Neuronal stem cell (in vitro differentiated cells): ENCODE measurements around the gene USP9X.

ENCODE experiments used
- DNase-seq: peaks from one replicate; pipeline ENCODE4 v3.0.0-alpha.2; 2013; ENCODE audit warnings: low spot score
- H2AFZ ChIP-seq: one replicate; pipeline ENCODE4 v1.6.1; 2013; ENCODE audit warnings: mild to moderate bottlenecking, low read length, inconsistent platforms
- H2AK5ac ChIP-seq: 2 replicates; pipeline ENCODE4 v1.6.1; 2013; ENCODE audit warnings: low read depth, mild to moderate bottlenecking, inconsistent platforms, low read length, moderate library complexity, mixed read lengths
- H2BK120ac ChIP-seq: 2 replicates; pipeline ENCODE4 v1.6.1; 2013; ENCODE audit warnings: low read depth, mild to moderate bottlenecking, inconsistent platforms, low read length, moderate library complexity, mixed read lengths
- H2BK12ac ChIP-seq: one replicate; pipeline ENCODE4 v1.6.1; 2013; ENCODE audit warnings: low read length, inconsistent platforms
- H2BK15ac ChIP-seq: 2 replicates; pipeline ENCODE4 v1.6.1; 2013; ENCODE audit warnings: mild to moderate bottlenecking, low read length, inconsistent platforms, mixed read lengths
- H2BK5ac ChIP-seq: one replicate; pipeline ENCODE4 v1.6.1; 2013; ENCODE audit warnings: inconsistent platforms, mild to moderate bottlenecking, low read length, moderate library complexity
- H3K14ac ChIP-seq: one replicate; pipeline ENCODE4 v1.6.1; 2013; ENCODE audit warnings: low read length, inconsistent platforms
- H3K18ac ChIP-seq: 2 replicates; pipeline ENCODE4 v1.6.1; 2013; ENCODE audit warnings: low read length, inconsistent platforms
- H3K23ac ChIP-seq: 2 replicates; pipeline ENCODE4 v1.6.1; 2013; ENCODE audit warnings: low read depth, mild to moderate bottlenecking, mixed read lengths, low read length, inconsistent platforms; ENCODE audit not compliant: poor library complexity
- H3K27ac ChIP-seq: replicated peaks from 3 replicates; pipeline ENCODE4 v1.5.1; 2013; ENCODE audit warnings: low read length, inconsistent platforms
- H3K27me3 ChIP-seq, 3 experiments: 2 replicates each; pipeline ENCODE4 v1.6.1; 2013; ENCODE audit warnings: low read length in 3 of 3, mild to moderate bottlenecking in 2 of 3, inconsistent platforms in 1 of 3, low read depth in 1 of 3, mixed read lengths in 1 of 3, moderate library complexity in 1 of 3; ENCODE audit not compliant: control insufficient read depth in 3 of 3, insufficient read depth in 3 of 3
- H3K36me3 ChIP-seq, 2 donors: replicated peaks in 1 of 2; 2 replicates each; pipeline ENCODE4 v1.6.1; 2013; ENCODE audit warnings: low read length in 2 of 2; ENCODE audit not compliant: control insufficient read depth in 2 of 2, insufficient read depth in 2 of 2
- H3K4ac ChIP-seq: 2 replicates; pipeline ENCODE4 v1.6.1; 2013; ENCODE audit warnings: inconsistent platforms, mild to moderate bottlenecking, low read length, moderate library complexity
- H3K4me1 ChIP-seq, 2 donors: 1 replicate in 1 of 2; 2 replicates in 1 of 2; pipeline ENCODE4 v1.6.1; 2013; ENCODE audit warnings: low read length in 2 of 2, low read depth in 1 of 2; ENCODE audit not compliant: control insufficient read depth in 2 of 2, insufficient read depth in 1 of 2
- H3K4me2 ChIP-seq: one replicate; pipeline ENCODE4 v1.6.1; 2013; ENCODE audit warnings: mild to moderate bottlenecking, low read length, inconsistent platforms; ENCODE audit not compliant: insufficient read depth, poor library complexity, severe bottlenecking
- H3K4me3 ChIP-seq, 2 donors: 2 replicates each; pipeline ENCODE4 v1.5.1; 2013; ENCODE audit warnings: low read length in 2 of 2, mild to moderate bottlenecking in 2 of 2, inconsistent platforms in 1 of 2, moderate library complexity in 1 of 2
- H3K79me1 ChIP-seq: one replicate; pipeline ENCODE4 v1.6.1; 2013; ENCODE audit warnings: low read depth, mild to moderate bottlenecking, inconsistent platforms, low read length, moderate library complexity
- H3K9ac ChIP-seq: one replicate; pipeline ENCODE4 v1.6.1; 2013; ENCODE audit warnings: mild to moderate bottlenecking, low read depth, low read length, inconsistent platforms; ENCODE audit not compliant: poor library complexity
- H3K9me3 ChIP-seq, 2 donors: replicated peaks in 1 of 2; 2 replicates each; pipeline versions ENCODE3 to v1.6.1; 2013; ENCODE audit warnings: low read length in 2 of 2, mild to moderate bottlenecking in 2 of 2, inconsistent platforms in 1 of 2, low read depth in 1 of 2, mixed read lengths in 1 of 2, moderate library complexity in 1 of 2; ENCODE audit not compliant: control insufficient read depth in 2 of 2, insufficient read depth in 1 of 2
- H4K8ac ChIP-seq: one replicate; pipeline ENCODE4 v1.6.1; 2013; ENCODE audit warnings: low read depth, mild to moderate bottlenecking, inconsistent platforms, low read length, moderate library complexity
- H4K91ac ChIP-seq: one replicate; pipeline ENCODE4 v1.6.1; 2013; ENCODE audit warnings: low read length, low read depth, mild to moderate bottlenecking, inconsistent platforms; ENCODE audit not compliant: poor library complexity
- WGBS, 2 donors: extraction: QIAGEN DNeasy Blood & Tissue Kit; methylation state at CpG; one replicate each; pipeline ENCODE4 v1.1.7; 2013; ENCODE audit warnings: missing lambda C conversion rate in 2 of 2, mixed read lengths in 1 of 2; ENCODE audit not compliant: insufficient read length in 2 of 2, insufficient replicate concordance in 1 of 2; ENCODE audit errors: extremely low coverage in 2 of 2; 5-methylcytosine and 5-hydroxymethylcytosine counted together

USP9X gene

GRCh38 chrX:41200785-41201184, 115.5 kb downstream of the USP9X start:
- Histone ChIP-seq H2BK15ac (no peak overlapping the region), H3K9me3 (peaks cover 0 to 14% of the 10 kb centered on the region in 2 donors), H2BK5ac (no peak overlapping the region), H2BK120ac (no peak overlapping the region), H3K4me2 (no peak overlapping the region), H3K4ac (no peak overlapping the region), H3K4me3 (no peak overlapping the region), H2AFZ (no peak overlapping the region), H3K9ac (no peak overlapping the region), H2AK5ac (no peak overlapping the region), H4K8ac (no peak overlapping the region), H3K27ac (no peak overlapping the region), H3K79me1 (no peaks in the 10 kb centered on the region), H2BK12ac (no peak overlapping the region), H3K36me3 (peaks cover 3 to 91% of the 10 kb centered on the region in 2 donors), H3K4me1 (no peaks in the 10 kb centered on the region), H3K18ac (no peak overlapping the region), H3K23ac (no peak overlapping the region), H4K91ac (no peak overlapping the region), H3K27me3 (no peaks in the 10 kb centered on the region), H3K14ac (no peak overlapping the region)
- DNase-seq: no peak
- WGBS, 2 donors: no CpG with 5 or more reads among the region's 7 CpGs

GRCh38 chrX:41209853-41210252, 124.6 kb downstream of the USP9X start:
- H2BK5ac ChIP-seq: no peak overlapping the region
- H3K23ac ChIP-seq: no peak overlapping the region
- no peak overlapping the region for H2AK5ac ChIP-seq
- no peak overlapping the region for H4K91ac ChIP-seq
- no peak overlapping the region for H2BK15ac ChIP-seq
- no peak overlapping the region for H3K4me2 ChIP-seq
- H2BK120ac ChIP-seq: no peak overlapping the region
- no peak overlapping the region for H4K8ac ChIP-seq
- no peak overlapping the region for H2BK12ac ChIP-seq
- H2AFZ ChIP-seq: no peak overlapping the region
- peaks cover 3 to 83% of the 10 kb centered on the region in 2 donors for H3K36me3 ChIP-seq
- DNase-seq: no peak
- no CpG with 5 or more reads among the region's 1 CpG for WGBS, 2 donors
- no peaks in the 10 kb centered on the region for H3K79me1 ChIP-seq
- no peak overlapping the region for H3K18ac ChIP-seq
- H3K27ac ChIP-seq: no peak overlapping the region
- no peak overlapping the region for H3K4ac ChIP-seq
- H3K9ac ChIP-seq: no peak overlapping the region
- no peak overlapping the region for H3K14ac ChIP-seq
- no peaks in the 10 kb centered on the region for H3K4me1 ChIP-seq
- H3K27me3 ChIP-seq: no peaks in the 10 kb centered on the region
- no peak overlapping the region for H3K4me3 ChIP-seq
- peaks cover 0 to 54% of the 10 kb centered on the region in 2 donors for H3K9me3 ChIP-seq

- Histone ChIP-seq H3K18ac (no peak overlapping the region), H3K27me3 (no peaks in the 10 kb centered on the region), H3K4ac (no peak overlapping the region), H2AFZ (no peak overlapping the region), H4K91ac (no peak overlapping the region), H2BK5ac (no peak overlapping the region), H3K4me1 (no peaks in the 10 kb centered on the region), H3K9me3 (no peaks in the 10 kb centered on the region), H3K4me3 (no peak overlapping the region), H2BK12ac (no peak overlapping the region), H3K36me3 (peaks cover 2 to 87% of the 10 kb centered on the region in 2 donors), H2BK120ac (no peak overlapping the region), H3K79me1 (no peaks in the 10 kb centered on the region), H3K27ac (no peak overlapping the region), H3K4me2 (no peak overlapping the region), H3K9ac (no peak overlapping the region), H2AK5ac (no peak overlapping the region), H4K8ac (no peak overlapping the region), H3K14ac (no peak overlapping the region), H2BK15ac (no peak overlapping the region), H3K23ac (no peak overlapping the region)
- DNase-seq: no peak
- WGBS, 2 donors: no CpG with 5 or more reads among the region's 5 CpGs
Observed at GRCh38 chrX:41224605-41225004, 139.4 kb downstream of the USP9X start.

DNA sequence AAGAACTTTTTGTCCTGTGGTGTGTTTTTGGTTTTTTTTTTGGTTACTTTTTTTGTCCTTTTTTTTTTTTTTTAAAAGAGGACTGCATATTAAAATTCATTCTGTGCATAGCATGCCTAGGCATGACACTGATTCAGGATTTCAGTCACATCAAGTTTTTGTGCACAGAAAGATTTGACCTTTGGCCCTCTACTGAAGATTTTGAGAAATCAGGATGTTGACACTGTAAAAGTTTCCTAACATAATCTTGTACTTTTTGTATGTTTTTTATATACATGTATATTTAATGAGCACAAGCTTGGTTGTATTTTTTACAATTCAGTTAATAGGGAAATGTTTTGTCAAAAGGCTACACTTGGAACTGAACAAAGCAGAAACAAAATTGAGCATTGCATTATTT, 148.7 kb downstream of the USP9X start:
- Histone ChIP-seq H3K14ac (no peak overlapping the region), H3K18ac (no peak overlapping the region), H3K23ac (no peak overlapping the region), H2BK12ac (no peak overlapping the region), H3K36me3 (peaks cover 1 to 55% of the 10 kb centered on the region in 2 donors), H4K8ac (no peak overlapping the region), H2AFZ (no peak overlapping the region), H2AK5ac (no peak overlapping the region), H3K9ac (no peak overlapping the region), H2BK120ac (no peak overlapping the region), H3K27me3 (no peaks in the 10 kb centered on the region), H3K4ac (no peak overlapping the region), H2BK5ac (no peak overlapping the region), H2BK15ac (no peak overlapping the region), H4K91ac (no peak overlapping the region), H3K27ac (no peak overlapping the region), H3K4me1 (no peaks in the 10 kb centered on the region), H3K4me3 (no peak overlapping the region), H3K9me3 (no peaks in the 10 kb centered on the region), H3K79me1 (no peaks in the 10 kb centered on the region), H3K4me2 (no peak overlapping the region)
- DNase-seq: no peak
